HepG2 (cell line): Measurements from ENCODE around the gene USE1. TPM values are rescaled to one million over a fixed set of nuclear protein-coding genes. Genes with fewer than 3 reads are reported as not detected.

Source experiments
- HNF1A ChIP-seq, 2 experiments: sonication (generic) in 1 of 2; formaldehyde crosslinking in 1 of 2; IDR thresholded peaks; 2 replicates each; pipeline versions ENCODE4 v1.4.0 to v1.6.1; 2016 to 2020; ENCODE audit warnings: borderline replicate concordance in 1 of 2, low read depth in 1 of 2, mild to moderate bottlenecking in 1 of 2, missing genetic modification reagents in 1 of 2
- HNRNPK ChIP-seq: fragments of 200-400 bp; formaldehyde crosslinking; IDR thresholded peaks from 2 replicates; pipeline ENCODE4 v1.6.1; 2018; ENCODE audit warnings: low read length, low read depth, moderate library complexity, mild to moderate bottlenecking; ENCODE audit not compliant: poor library complexity, severe bottlenecking
- ZNF629 ChIP-seq: sonication (generic); formaldehyde crosslinking; conservative IDR thresholded peaks from 2 replicates; pipeline ENCODE4 v1.5.0; 2020; ENCODE audit warnings: missing genetic modification reagents
- ZNF790 ChIP-seq: sonication (generic); formaldehyde crosslinking; IDR thresholded peaks from 2 replicates; pipeline ENCODE4 v1.8.0; 2022; ENCODE audit warnings: missing genetic modification reagents, mild to moderate bottlenecking, borderline replicate concordance
- polyA plus RNA-seq, 8 experiments: library from polyadenylated mRNA; depleted of rRNA in 3 of 8; stranded (reverse) in 7 of 8; unstranded in 1 of 8; fragments of >200 nt; fragmentation: Illumina TruSeq in 4 of 8; extraction: Trizol in 4 of 8; gene quantifications; 2 replicates each; pipeline versions ENCODE4 v1.2.1 to v1.2.3, GENCODE V29; 2011 to 2016; ENCODE audit warnings: low read depth in 4 of 8, missing spikeins in 1 of 8, mixed read lengths in 1 of 8; ENCODE audit not compliant: insufficient read depth in 1 of 8
- total RNA-seq, 5 experiments: library from RNA; depleted of rRNA; stranded (reverse); fragments of >200 nt; fragmentation: Illumina TruSeq; extraction: Trizol; gene quantifications; 2 replicates each; pipeline ENCODE4 v1.2.3, GENCODE V29; 2016; ENCODE audit warnings: low read depth in 1 of 5
- TF ChIP-seq, protein P1 (sequence below): sonication (generic); formaldehyde crosslinking; IDR thresholded peaks from 2 replicates; pipeline ENCODE4 v1.8.1; 2023; ENCODE audit warnings: mild to moderate bottlenecking, inconsistent platforms, moderate library complexity, missing genetic modification reagents, borderline replicate concordance
- TF ChIP-seq, protein P2 (sequence below): sonication (generic); formaldehyde crosslinking; IDR thresholded peaks from 2 replicates; pipeline ENCODE4 v1.4.0; 2020; ENCODE audit warnings: mild to moderate bottlenecking, missing genetic modification reagents

Gene USE1
- total and polyA plus RNA-seq, 2 of the 13 experiments (the other 11 are each of a cell fraction or from before 2014, with no cell fraction given) = 9.9 to 17.6 TPM

- TF ChIP-seq ZNF629 = no peak
- no peak for TF ChIP-seq ZNF790 (CRISPR knock-in tag)
- TF ChIP-seq, protein P1, sequence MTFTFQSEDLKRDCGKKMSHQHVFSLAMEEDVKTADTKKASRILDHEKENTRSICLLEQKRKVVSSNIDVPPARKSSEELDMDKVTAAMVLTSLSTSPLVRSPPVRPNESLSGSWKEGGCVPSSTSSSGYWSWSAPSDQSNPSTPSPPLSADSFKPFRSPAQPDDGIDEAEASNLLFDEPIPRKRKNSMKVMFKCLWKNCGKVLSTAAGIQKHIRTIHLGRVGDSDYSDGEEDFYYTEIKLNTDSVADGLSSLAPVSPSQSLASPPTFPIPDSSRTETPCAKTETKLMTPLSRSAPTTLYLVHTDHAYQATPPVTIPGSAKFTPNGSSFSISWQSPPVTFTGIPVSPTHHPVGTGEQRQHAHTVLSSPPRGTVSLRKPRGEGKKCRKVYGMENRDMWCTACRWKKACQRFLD (CRISPR knock-in tag) = no peak
- TF ChIP-seq, protein P2, sequence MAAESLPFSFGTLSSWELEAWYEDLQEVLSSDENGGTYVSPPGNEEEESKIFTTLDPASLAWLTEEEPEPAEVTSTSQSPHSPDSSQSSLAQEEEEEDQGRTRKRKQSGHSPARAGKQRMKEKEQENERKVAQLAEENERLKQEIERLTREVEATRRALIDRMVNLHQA (CRISPR knock-in tag) = no peak
- TF ChIP-seq HNRNPK = no peak
- no peak for TF ChIP-seq HNF1A (IDR thresholded peaks at IDR 0.05; ENCODE audit: low read depth)
- no peak for TF ChIP-seq HNF1A (CRISPR knock-in tag; IDR thresholded peaks at IDR 0.05; ENCODE audit: borderline replicate concordance)
Observed at GRCh38 chr19:17220207-17220758, 5.1 kb downstream of the USE1 start (continued).
